ENCODE data around the gene ERICH2. TPM values are rescaled to one million over a fixed set of nuclear protein-coding genes. Genes with fewer than 3 reads are reported as not detected.

Gene ERICH2
- total and polyA plus RNA-seq, 9 donors: 0.23 to 3.2 (median 1.3) TPM; not detected in 1

GRCh38 chr2:170764880-170765261 lies 5.3 kb upstream of the ERICH2 start:
- 13 to 25% (median 18%) methylated on average over 2 of the region's 2 CpGs for WGBS, 3 donors
- intact Hi-C loops (cut with DNase I): no loop called here
- TF ChIP-seq POLR2A (IDR thresholded peaks at IDR 0.05) (no peak), EP300 (IDR thresholded peaks at IDR 0.05) (no peak), CTCF (IDR thresholded peaks at IDR 0.05) (no peak)
- no peaks in the 10 kb centered on the region for H3K4me1 ChIP-seq (ENCODE audit: insufficient read depth)
- DNase-seq: no peak
- H3K36me3 ChIP-seq: no peaks in the 10 kb centered on the region
- H3K27me3 ChIP-seq: no peaks in the 10 kb centered on the region
- H3K27ac ChIP-seq: no peak overlapping the region
- no peaks in the 10 kb centered on the region for H3K9me3 ChIP-seq
- no peak overlapping the region for H3K4me3 ChIP-seq

GRCh38 chr2:170766693-170767092 lies 3.5 kb upstream of the ERICH2 start:
- Histone ChIP-seq H3K27me3 (no peaks in the 10 kb centered on the region), H3K4me1 (ENCODE audit: insufficient read depth) (no peaks in the 10 kb centered on the region), H3K36me3 (no peaks in the 10 kb centered on the region), H3K9me3 (no peaks in the 10 kb centered on the region), H3K4me3 (no peak overlapping the region), H3K27ac (no peak overlapping the region)
- WGBS, 3 donors: 34 to 42% (median 35%) methylated on average over 4 of the region's 4 CpGs
- DNase-seq: no peak
- no peak for TF ChIP-seq EP300 (IDR thresholded peaks at IDR 0.05)
- no peak for TF ChIP-seq CTCF (IDR thresholded peaks at IDR 0.05)
- TF ChIP-seq POLR2A (IDR thresholded peaks at IDR 0.05): no peak
- intact Hi-C loops (cut with DNase I): no loop called here

- intact Hi-C loops (cut with DNase I): no loop called here
Measured at GRCh38 chr2:170770606-170771420, 635 bp downstream of the ERICH2 start.

GRCh38 chr2:170771421-170771937 lies 1.3 kb downstream of the ERICH2 start:
- Histone ChIP-seq H3K27ac (peak overlapping the region in 1 of 2 donors; percentile 22), H3K36me3 (no peaks in the 10 kb centered on the region), H3K4me3 (peak overlapping the region; percentile 62), H3K27me3 (no peaks in the 10 kb centered on the region), H3K4me1 (ENCODE audit: insufficient read depth) (no peaks in the 10 kb centered on the region), H3K9me3 (no peaks in the 10 kb centered on the region)
- WGBS, 3 donors: 5 to 8% (median 7%) methylated on average over 15 of the region's 15 CpGs
- intact Hi-C loops (cut with DNase I): no loop called here
- TF ChIP-seq EP300 (IDR thresholded peaks at IDR 0.05) (no peak), POLR2A (IDR thresholded peaks at IDR 0.05) (no peak), CTCF (IDR thresholded peaks at IDR 0.05) (no peak)
- no peak for DNase-seq

More at GRCh38 chr2:170770606-170771420, 635 bp downstream of the ERICH2 start:
- Histone ChIP-seq H3K4me1 (ENCODE audit: insufficient read depth) (no peaks in the 10 kb centered on the region), H3K27me3 (no peaks in the 10 kb centered on the region), H3K4me3 (peak overlapping the region; percentile 62), H3K27ac (peak overlapping the region in 1 of 2 donors; percentile 22), H3K9me3 (no peaks in the 10 kb centered on the region), H3K36me3 (no peaks in the 10 kb centered on the region)
- TF ChIP-seq EP300 (IDR thresholded peaks at IDR 0.05) (no peak), POLR2A (IDR thresholded peaks at IDR 0.05) (no peak), CTCF (IDR thresholded peaks at IDR 0.05) (no peak)
- 0 to 2% (median 1%) methylated on average over 26 to 80 of the region's 82 CpGs for WGBS, 3 donors
- DNase-seq: peak; percentile 66 to 79 (median 75)

Data from ovary (tissue), 9 donors.